T-helper 2 cell treated with Interferon-gamma antibody and Interleukin-4, amounts not matched to agents 5 μg/mL and 100 μg/mL, for 36 hours (primary cell): ENCODE data around the gene MAN2B2.

Experiments
- DNase-seq: peaks from one replicate; pipeline ENCODE4 v3.0.0; 2021; ENCODE audit warnings: low spot score
- H3K27ac Mint-ChIP-seq: one replicate; pipeline ENCODE4 v1.8.0; 2021; ENCODE audit warnings: mild to moderate bottlenecking, mixed read lengths
- H3K27me3 Mint-ChIP-seq: one replicate; pipeline ENCODE4 v1.8.0; 2021; ENCODE audit warnings: low read depth, mixed read lengths
- H3K36me3 Mint-ChIP-seq: one replicate; pipeline ENCODE4 v1.8.0; 2021; ENCODE audit warnings: low read depth, mixed read lengths
- H3K4me1 Mint-ChIP-seq: one replicate; pipeline ENCODE4 v1.8.0; 2021; ENCODE audit warnings: low read depth, mixed read lengths
- H3K4me3 Mint-ChIP-seq: one replicate; pipeline ENCODE4 v1.8.0; 2022; ENCODE audit warnings: mild to moderate bottlenecking, moderate library complexity, mixed read lengths
- H3K9me3 Mint-ChIP-seq: one replicate; pipeline ENCODE4 v1.8.0; 2021; ENCODE audit warnings: mixed read lengths

MAN2B2 gene

DNA sequence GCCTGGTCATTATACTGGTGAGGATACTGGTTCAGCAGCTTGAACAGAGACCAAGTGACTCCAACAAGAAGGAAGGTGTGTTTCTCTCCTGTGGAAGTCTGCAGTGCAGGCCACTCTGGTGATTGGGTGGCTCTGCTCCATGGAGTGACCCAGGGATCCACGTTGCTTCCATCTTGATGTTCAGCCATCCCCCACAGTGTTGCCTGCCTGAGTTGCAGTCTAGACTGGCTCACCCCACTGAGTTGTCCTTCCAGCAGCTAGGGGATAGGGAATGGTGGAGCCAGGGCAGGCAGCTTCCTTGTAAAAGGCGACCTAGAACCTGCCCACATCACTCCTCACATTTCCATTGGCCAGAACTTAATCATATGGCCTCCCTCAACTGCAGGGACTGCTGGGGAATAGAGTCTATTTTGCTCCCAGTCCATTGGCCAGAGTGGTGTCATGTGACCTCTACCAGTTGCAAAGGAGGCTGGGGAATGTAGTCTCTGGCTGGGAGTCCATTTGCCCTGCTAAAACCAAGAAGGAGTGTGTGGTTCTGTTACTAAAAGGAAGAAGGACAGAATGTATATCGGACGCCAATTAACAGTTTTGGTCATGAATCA, 8.0 kb downstream of the MAN2B2 start:
- Mint-ChIP-seq H3K9me3 (peaks cover 16% of the 10 kb centered on the region), H3K4me1 (no peaks in the 10 kb centered on the region), H3K36me3 (peaks cover 69% of the 10 kb centered on the region), H3K27ac (no peak overlapping the region), H3K4me3 (no peak overlapping the region), H3K27me3 (no peaks in the 10 kb centered on the region)
- DNase-seq, result no peak

DNA sequence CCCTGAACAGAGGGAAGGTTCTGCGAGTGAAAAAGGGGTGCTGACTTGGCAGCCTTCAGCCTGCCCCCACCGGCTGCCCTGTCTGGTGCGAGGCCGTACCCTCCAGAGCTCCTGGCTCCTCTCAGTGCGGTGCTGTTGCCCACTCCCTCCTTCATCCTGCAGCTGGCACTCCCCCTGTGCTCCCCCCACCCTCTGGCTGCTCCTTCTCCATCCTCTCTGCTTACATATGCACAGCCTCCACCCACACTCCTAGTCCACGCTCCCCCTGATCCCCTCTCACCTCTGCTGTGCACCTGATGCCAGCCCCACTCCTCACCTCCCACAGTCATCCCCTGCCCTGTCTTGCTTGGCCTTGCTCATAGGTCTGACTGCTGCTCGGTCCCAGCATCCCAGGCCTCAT, 9.9 kb downstream of the MAN2B2 start:
- Mint-ChIP-seq H3K4me3 (no peak overlapping the region), H3K27me3 (no peaks in the 10 kb centered on the region), H3K9me3 (peaks cover 11% of the 10 kb centered on the region), H3K36me3 (peaks cover 56% of the 10 kb centered on the region), H3K4me1 (no peaks in the 10 kb centered on the region), H3K27ac (no peak overlapping the region)
- no peak for DNase-seq

DNA sequence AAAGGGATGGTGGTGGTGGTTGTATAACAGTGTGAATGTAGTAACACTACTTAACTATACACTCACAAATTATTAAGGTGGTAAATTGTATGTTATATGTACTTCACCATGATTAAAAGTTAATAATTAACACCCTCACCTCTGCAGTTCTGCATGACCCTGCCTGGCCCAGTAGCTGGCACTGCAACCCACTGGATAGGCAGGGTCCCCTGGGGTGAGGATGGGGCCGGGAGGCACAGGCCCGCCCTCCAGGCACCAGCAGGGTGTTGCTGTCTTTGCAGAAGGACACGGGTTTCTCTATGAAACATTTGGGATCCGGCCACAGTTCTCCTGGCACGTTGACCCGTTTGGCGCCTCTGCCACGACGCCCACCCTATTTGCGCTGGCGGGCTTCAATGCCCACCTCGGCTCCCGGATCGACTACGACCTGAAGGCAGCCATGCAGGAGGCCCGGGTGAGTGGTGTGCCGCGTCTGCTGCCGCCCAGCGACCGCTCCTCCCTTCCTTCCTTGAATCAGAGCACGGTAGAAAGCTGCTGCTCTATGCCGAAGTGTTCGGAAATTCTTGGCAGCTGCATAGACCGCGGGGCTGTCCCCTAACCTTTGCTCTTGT, 11.8 kb downstream of the MAN2B2 start:
- Mint-ChIP-seq H3K4me1 (no peaks in the 10 kb centered on the region), H3K9me3 (peaks cover 11% of the 10 kb centered on the region), H3K4me3 (no peak overlapping the region), H3K27ac (no peak overlapping the region), H3K36me3 (peaks cover 41% of the 10 kb centered on the region), H3K27me3 (no peaks in the 10 kb centered on the region)
- no peak for DNase-seq

DNA sequence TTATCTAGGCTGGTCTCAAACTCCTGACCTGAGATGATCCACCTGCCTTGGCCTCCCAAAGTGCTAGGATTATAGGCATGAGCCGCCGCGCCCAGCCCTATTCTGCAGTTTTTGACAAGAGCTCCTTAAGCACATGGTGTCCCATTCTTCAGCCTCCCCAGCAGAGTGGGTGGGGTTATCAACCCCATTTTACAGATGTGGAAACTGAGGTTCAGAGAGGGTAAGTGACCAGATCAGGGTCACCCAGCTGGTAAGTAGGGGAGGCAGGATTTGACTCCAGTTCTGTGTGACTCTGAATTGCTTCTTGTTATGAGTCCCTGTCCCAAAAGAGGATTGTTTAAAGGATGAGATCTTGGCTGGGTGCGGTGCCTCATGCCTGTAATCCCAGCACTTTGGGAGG, 14.5 kb downstream of the MAN2B2 start:
- DNase-seq, result no peak
- Mint-ChIP-seq H3K9me3 (no peaks in the 10 kb centered on the region), H3K27me3 (no peaks in the 10 kb centered on the region), H3K36me3 (peaks cover 21% of the 10 kb centered on the region), H3K4me3 (no peak overlapping the region), H3K27ac (no peak overlapping the region), H3K4me1 (no peaks in the 10 kb centered on the region)

DNA sequence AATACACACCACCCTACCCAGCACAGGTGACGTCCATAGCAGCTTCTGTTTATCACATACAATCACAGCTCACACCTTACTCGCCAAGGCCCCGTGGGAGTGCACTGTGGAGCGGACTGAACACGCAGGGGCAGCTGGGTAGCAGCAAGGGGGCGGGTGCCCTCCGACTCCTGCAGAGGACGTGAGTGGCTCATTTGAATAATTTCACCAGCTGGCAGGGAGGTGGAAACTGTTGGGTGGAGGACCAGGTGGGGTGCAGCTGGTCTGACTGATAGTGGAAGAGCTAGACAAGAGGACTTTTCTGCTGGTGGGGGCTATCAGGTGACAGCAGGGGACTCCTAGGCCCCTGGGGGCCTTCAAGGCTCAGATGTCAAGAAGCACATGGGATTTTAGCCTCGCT, 16.3 kb downstream of the MAN2B2 start:
- Mint-ChIP-seq H3K9me3 (no peaks in the 10 kb centered on the region), H3K4me1 (no peaks in the 10 kb centered on the region), H3K4me3 (no peak overlapping the region), H3K27ac (no peak overlapping the region), H3K27me3 (no peaks in the 10 kb centered on the region), H3K36me3 (peaks cover 11% of the 10 kb centered on the region)
- DNase-seq, result no peak

DNA sequence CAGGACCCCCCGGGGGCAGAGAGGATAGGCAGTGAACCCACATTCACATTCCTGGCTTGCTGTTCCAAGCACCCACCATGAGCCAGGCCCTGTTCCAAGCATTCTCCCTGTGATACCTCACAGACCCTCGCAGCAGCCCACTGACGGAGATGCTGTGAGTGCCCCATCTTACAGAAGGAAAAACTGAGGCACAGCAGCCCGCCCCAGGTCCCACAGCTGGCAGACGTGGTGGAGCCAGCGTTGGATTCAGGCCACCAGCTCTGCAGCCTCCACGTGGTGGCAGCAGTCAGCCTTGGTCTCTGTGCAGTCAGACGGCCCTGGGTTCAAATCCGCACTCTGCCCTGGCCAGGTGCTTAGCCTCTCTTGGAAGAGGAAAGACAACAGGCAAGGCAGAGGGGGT, 16.8 kb downstream of the MAN2B2 start:
- Mint-ChIP-seq H3K36me3 (peaks cover 8% of the 10 kb centered on the region), H3K4me1 (no peaks in the 10 kb centered on the region), H3K9me3 (no peaks in the 10 kb centered on the region), H3K27ac (no peak overlapping the region), H3K27me3 (no peaks in the 10 kb centered on the region), H3K4me3 (no peak overlapping the region)
- no peak for DNase-seq

DNA sequence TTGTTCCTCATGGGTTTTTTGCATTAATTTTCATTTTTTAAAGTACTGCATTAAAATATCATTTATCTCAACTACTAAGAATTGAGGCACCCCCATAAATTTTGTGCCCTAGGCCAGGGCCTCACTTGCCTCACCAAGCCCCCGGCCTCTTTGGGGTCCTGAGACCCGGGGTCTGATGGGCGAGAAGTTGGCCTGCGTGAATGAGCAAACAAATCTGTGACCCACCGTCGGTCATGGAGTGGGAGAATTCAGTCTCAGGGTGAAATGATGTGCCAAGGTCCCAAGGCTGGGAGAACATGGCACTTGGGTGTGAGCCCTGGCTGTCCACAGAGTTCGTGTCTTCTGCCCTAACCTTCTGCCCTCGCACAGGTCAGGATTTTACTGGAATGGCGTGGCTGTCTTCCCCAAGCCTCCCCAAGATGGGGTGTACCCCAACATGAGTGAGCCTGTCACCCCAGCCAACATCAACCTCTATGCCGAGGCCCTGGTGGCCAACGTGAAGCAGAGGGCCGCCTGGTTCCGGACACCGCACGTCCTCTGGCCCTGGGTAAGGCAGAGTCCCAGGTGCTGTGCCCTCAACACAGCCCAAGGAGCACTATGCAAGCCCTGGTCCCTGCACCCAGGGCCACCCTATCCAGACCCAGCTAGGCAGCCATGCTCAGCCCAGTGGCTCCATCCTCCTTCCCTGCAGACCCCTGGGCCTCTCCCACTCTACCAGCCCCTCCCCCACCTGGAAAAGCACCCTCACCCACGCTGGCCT, 18.0 kb downstream of the MAN2B2 start:
- H3K4me1 Mint-ChIP-seq, result no peaks in the 10 kb centered on the region
- no peak for DNase-seq
- no peaks in the 10 kb centered on the region for H3K9me3 Mint-ChIP-seq
- no peak overlapping the region for H3K27ac Mint-ChIP-seq
- no peaks in the 10 kb centered on the region for H3K27me3 Mint-ChIP-seq
- H3K4me3 Mint-ChIP-seq, result no peak overlapping the region
- H3K36me3 Mint-ChIP-seq, result peaks cover 6% of the 10 kb centered on the region

DNA sequence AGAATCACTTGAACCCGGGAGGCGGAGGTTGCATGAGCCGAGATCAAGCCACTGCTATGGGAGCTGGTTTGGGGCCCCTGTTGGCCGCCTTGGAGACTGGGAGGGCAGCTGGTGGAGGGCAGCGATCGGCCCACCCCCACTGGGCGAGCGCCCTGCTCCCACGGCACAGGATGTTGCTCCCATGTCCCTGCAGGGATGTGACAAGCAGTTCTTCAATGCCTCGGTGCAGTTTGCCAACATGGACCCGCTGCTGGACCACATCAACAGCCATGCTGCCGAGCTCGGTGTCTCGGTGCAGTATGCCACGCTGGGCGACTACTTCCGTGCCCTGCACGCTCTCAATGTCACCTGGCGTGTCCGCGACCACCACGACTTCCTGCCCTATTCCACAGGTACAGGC, 19.4 kb downstream of the MAN2B2 start:
- peaks cover 4% of the 10 kb centered on the region for H3K36me3 Mint-ChIP-seq
- no peaks in the 10 kb centered on the region for H3K4me1 Mint-ChIP-seq
- H3K4me3 Mint-ChIP-seq, result no peak overlapping the region
- no peaks in the 10 kb centered on the region for H3K9me3 Mint-ChIP-seq
- no peaks in the 10 kb centered on the region for H3K27me3 Mint-ChIP-seq
- H3K27ac Mint-ChIP-seq, result no peak overlapping the region
- DNase-seq, result no peak

DNA sequence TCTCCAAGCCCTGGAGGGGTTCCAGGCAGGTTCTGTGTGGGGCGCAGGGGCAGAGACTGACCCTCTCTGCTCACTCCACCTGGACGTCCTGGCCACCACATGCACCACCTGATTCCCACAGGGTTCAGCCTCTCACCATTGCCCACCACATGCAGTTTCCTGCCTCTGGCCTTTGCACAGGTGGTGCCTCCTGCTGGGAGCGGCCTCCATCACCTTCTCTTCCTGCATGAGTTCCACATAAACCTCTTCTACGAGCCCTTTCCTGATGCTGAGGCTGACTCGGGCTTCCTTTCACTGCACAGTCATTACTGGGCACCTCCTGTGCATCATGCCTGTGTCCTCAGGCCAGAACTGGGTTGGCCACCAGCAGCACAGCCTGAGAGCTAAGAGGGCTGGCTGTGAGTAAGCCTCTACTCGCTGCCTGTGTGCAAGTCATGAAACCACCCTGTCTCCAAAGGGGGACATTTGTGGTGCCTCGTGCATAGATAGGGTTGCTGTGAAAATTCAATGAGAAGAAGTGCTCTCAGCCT, 19.9 kb downstream of the MAN2B2 start:
- no peaks in the 10 kb centered on the region for H3K4me1 Mint-ChIP-seq
- no peaks in the 10 kb centered on the region for H3K27me3 Mint-ChIP-seq
- DNase-seq, result no peak
- H3K4me3 Mint-ChIP-seq, result no peak overlapping the region
- H3K27ac Mint-ChIP-seq, result no peak overlapping the region
- peaks cover 4% of the 10 kb centered on the region for H3K36me3 Mint-ChIP-seq
- no peaks in the 10 kb centered on the region for H3K9me3 Mint-ChIP-seq

DNA sequence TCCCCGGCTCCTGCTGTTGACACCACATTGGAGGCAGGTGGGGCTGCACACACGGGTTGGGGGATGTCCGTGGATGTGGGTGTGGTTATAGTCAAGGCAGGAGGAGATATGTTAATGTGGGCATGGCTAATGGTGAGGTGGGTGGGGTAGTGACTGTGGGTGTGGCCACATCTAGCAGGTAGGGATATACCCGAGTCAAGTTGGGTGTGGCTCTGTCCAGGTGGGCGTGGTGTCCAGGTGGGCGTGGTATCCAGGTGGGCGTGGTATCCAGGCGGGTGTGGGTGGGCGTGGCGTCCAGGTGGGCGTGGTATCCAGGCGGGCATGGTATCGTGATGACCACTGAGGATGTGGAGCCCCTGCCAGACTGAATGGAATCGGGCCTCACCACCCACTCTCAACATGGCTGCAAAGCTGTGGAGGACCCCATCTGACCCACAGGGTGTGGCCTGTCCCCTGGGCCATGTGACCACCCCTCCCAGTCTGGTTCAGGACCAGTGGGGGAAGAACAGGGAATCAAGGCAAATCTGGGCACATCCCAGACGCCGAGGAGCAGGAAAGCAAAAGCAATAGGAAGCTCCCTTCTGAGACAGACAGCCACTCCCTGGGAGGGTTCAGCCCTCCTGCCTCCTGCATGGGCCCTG, 21.0 kb downstream of the MAN2B2 start:
- Mint-ChIP-seq H3K9me3 (no peaks in the 10 kb centered on the region), H3K27ac (no peak overlapping the region), H3K4me1 (no peaks in the 10 kb centered on the region), H3K4me3 (no peak overlapping the region), H3K36me3 (peaks cover 2% of the 10 kb centered on the region), H3K27me3 (no peaks in the 10 kb centered on the region)
- no peak for DNase-seq

DNA sequence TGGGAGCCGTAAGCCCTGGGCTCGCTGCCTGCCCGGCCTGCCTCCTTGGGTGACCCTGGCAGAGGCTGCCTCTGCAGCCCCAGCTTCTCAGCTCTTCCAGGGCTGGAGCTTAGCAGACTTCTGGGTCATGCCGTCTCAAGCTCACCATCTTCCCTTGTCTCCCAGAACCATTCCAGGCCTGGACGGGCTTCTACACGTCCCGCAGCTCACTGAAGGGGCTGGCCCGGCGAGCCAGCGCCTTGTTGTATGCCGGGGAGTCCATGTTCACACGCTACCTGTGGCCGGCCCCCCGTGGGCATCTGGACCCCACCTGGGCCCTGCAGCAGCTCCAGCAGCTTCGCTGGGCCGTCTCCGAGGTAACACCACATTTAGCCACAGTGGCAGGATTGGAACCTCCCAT, 22.0 kb downstream of the MAN2B2 start:
- Mint-ChIP-seq H3K36me3 (peaks cover 8% of the 10 kb centered on the region), H3K4me1 (no peaks in the 10 kb centered on the region), H3K9me3 (no peaks in the 10 kb centered on the region)

DNA sequence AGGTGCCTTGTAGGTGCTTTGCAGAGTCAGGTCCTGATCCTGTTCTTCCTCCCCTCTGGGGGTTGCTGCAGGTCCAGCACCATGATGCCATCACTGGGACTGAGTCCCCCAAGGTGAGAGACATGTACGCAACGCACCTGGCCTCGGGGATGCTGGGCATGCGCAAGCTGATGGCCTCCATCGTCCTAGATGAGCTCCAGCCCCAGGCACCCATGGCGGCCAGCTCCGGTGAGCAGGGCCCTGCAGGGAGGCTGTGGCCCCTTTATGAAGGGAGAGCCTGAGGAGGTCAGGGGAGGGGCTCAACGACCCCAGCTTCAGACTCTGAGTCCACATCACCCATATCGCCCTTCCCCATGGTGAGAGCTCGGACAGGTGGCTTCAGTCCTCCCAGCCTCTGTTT, 23.1 kb downstream of the MAN2B2 start:
- Mint-ChIP-seq H3K36me3 (peaks cover 18% of the 10 kb centered on the region), H3K4me3 (no peak overlapping the region), H3K27ac (no peak overlapping the region), H3K27me3 (no peaks in the 10 kb centered on the region), H3K4me1 (no peaks in the 10 kb centered on the region), H3K9me3 (no peaks in the 10 kb centered on the region)
- DNase-seq, result no peak

More for the DNA sequence above, 22.0 kb downstream of the MAN2B2 start:
- Mint-ChIP-seq H3K4me3 (no peak overlapping the region), H3K27me3 (no peaks in the 10 kb centered on the region), H3K27ac (no peak overlapping the region)
- DNase-seq, result no peak

DNA sequence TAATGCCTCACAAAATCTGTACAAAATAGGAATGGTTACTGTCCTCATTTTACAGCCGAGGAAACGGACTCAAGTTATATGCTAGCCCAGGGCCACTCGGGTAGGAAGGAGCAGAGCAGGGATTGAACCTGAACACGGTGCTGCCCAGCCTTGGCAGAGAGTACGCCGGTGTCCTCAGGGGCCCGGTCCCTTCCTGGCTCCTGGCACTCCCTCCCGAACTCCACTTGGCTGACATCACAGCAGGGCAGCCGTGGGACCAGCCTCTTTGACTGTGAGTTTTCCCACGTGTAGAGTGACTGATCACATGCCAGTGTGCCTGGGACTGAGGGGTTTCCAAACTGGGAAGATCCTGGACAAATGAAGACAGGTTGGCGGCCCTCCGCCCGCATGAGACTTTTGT, 23.7 kb downstream of the MAN2B2 start:
- no peak for DNase-seq
- Mint-ChIP-seq H3K4me1 (no peaks in the 10 kb centered on the region), H3K4me3 (no peak overlapping the region), H3K9me3 (peaks cover 3% of the 10 kb centered on the region), H3K27me3 (no peaks in the 10 kb centered on the region), H3K36me3 (peaks cover 22% of the 10 kb centered on the region), H3K27ac (no peak overlapping the region)

DNA sequence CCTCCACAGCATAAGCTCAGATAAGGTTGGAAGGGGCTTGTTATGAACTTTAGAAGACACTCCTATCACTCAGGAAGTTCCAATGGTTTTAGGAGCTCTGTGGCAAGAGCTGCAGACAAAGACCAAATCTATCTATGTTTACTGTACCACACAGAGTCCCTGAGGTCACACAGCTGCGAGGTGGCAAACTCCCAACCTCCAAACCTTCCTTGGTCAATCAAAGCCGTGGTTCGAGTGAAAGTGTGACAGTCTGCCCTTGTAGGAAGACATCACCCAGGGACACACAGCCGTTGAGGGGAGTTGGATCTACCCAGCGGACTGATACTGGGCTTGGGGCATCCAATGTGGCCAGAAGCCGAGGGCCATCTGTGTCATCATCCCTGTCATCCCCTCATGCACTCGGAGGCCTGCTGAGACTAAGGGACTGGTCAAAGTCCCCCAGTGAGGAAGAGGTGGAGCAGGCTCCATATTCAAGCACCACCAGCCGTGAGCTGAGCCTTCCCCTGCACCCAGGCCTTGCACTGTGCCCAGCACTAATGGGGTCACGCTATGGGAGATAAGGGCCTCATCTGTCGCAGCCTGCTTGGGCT, 26.8 kb downstream of the MAN2B2 start:
- Mint-ChIP-seq H3K9me3 (peaks cover 23% of the 10 kb centered on the region), H3K27ac (no peak overlapping the region), H3K4me3 (no peak overlapping the region), H3K36me3 (peaks cover 51% of the 10 kb centered on the region), H3K4me1 (no peaks in the 10 kb centered on the region), H3K27me3 (no peaks in the 10 kb centered on the region)
- no peak for DNase-seq
